ENCODE data around the gene RPGR. TPM values are rescaled to one million over a fixed set of nuclear protein-coding genes. Genes with fewer than 3 reads are reported as not detected.

RPGR gene
- total and polyA plus RNA-seq, 2 experiments from 2014 or later: 6.0 to 9.7 TPM

GRCh38 chrX:38275615-38276014 lies 51.7 kb downstream of the RPGR start:
- Histone ChIP-seq H3K27me3 (replicated peaks; ENCODE audit: insufficient read depth) (no peaks in the 10 kb centered on the region), H3K4me1 (ENCODE audit: insufficient read depth) (peaks cover 35% of the 10 kb centered on the region), H3K4me3 (no peak overlapping the region), H3K9me2 (ENCODE audit: insufficient read depth) (no peaks in the 10 kb centered on the region), H3K9ac (no peak overlapping the region; the same call in 1 of the 2 replicates), H3K4me2 (ENCODE audit: unreplicated experiment) (peak overlapping the region; percentile 28), H3K27ac (peak overlapping the region; percentile 78), H2AFZ (no peak overlapping the region), H3F3A (ENCODE audit: insufficient read depth) (peaks cover 29% of the 10 kb centered on the region), H3K36me3 (ENCODE audit: low read depth) (no peaks in the 10 kb centered on the region), H4K20me1 (ENCODE audit: insufficient read depth) (no peaks in the 10 kb centered on the region), H3K79me2 (ENCODE audit: insufficient read depth) (no peaks in the 10 kb centered on the region), H3K9me3 (ENCODE audit: low read depth) (no peaks in the 10 kb centered on the region)
- WGBS, 2 experiments (ENCODE audit: low coverage in 1 of 2, low lambda C conversion rate in 2 of 2, missing lambda C conversion rate in 2 of 2): 0% methylated on average over 2 of the region's 2 CpGs
- in situ Hi-C loops (cut with MboI): no loop called here
- no peak for TF ChIP-seq EZH2 (IDR thresholded peaks at IDR 0.05; ENCODE audit: insufficient read depth, poor library complexity, severe bottlenecking)
- TF ChIP-seq EZH2phosphoT487 (IDR thresholded peaks at IDR 0.05; ENCODE audit: insufficient read depth, low read depth): no peak
- peak; percentile 90 for DNase-seq

GRCh38 chrX:38273453-38273852 lies 53.9 kb downstream of the RPGR start:
- Histone ChIP-seq H3K27ac (no peak overlapping the region), H3K4me1 (ENCODE audit: insufficient read depth) (peaks cover 28% of the 10 kb centered on the region), H3K9me3 (ENCODE audit: low read depth) (no peaks in the 10 kb centered on the region), H4K20me1 (ENCODE audit: insufficient read depth) (no peaks in the 10 kb centered on the region), H3K27me3 (replicated peaks; ENCODE audit: insufficient read depth) (no peaks in the 10 kb centered on the region), H3K79me2 (ENCODE audit: insufficient read depth) (no peaks in the 10 kb centered on the region), H3F3A (ENCODE audit: insufficient read depth) (peaks cover 29% of the 10 kb centered on the region), H3K4me3 (no peak overlapping the region), H3K9me2 (ENCODE audit: insufficient read depth) (no peaks in the 10 kb centered on the region), H3K36me3 (ENCODE audit: low read depth) (no peaks in the 10 kb centered on the region), H3K9ac (no peak overlapping the region), H2AFZ (no peak overlapping the region), H3K4me2 (ENCODE audit: unreplicated experiment) (no peak overlapping the region)
- no peak for DNase-seq
- 100% methylated on average over 1 of the region's 1 CpG for WGBS, 2 experiments (ENCODE audit: low coverage in 1 of 2, low lambda C conversion rate in 2 of 2, missing lambda C conversion rate in 2 of 2)
- in situ Hi-C loops (cut with MboI): no loop called here
- TF ChIP-seq EZH2 (IDR thresholded peaks at IDR 0.05; ENCODE audit: insufficient read depth, poor library complexity, severe bottlenecking): no peak
- no peak for TF ChIP-seq EZH2phosphoT487 (IDR thresholded peaks at IDR 0.05; ENCODE audit: insufficient read depth, low read depth)

- peaks cover 25% of the 10 kb centered on the region for H3K4me1 ChIP-seq (ENCODE audit: insufficient read depth)
- H3K27ac ChIP-seq: 0 out of 2 replicates have a peak overlapping the region, but pooled peaks have one; percentile 6
- H3K9me2 ChIP-seq (ENCODE audit: insufficient read depth): no peaks in the 10 kb centered on the region
- H3K4me2 ChIP-seq (ENCODE audit: unreplicated experiment): no peak overlapping the region
- H3K9me3 ChIP-seq (ENCODE audit: low read depth): no peaks in the 10 kb centered on the region
- no peaks in the 10 kb centered on the region for H4K20me1 ChIP-seq (ENCODE audit: insufficient read depth)
- H3K27me3 ChIP-seq (replicated peaks; ENCODE audit: insufficient read depth): no peaks in the 10 kb centered on the region
- H2AFZ ChIP-seq: no peak overlapping the region
- in situ Hi-C loops (cut with MboI): no loop called here
- no peak overlapping the region for H3K9ac ChIP-seq
- H3F3A ChIP-seq (ENCODE audit: insufficient read depth): peaks cover 23% of the 10 kb centered on the region
- DNase-seq: peak; percentile 14
- H3K79me2 ChIP-seq (ENCODE audit: insufficient read depth): no peaks in the 10 kb centered on the region
- H3K4me3 ChIP-seq: no peak overlapping the region
- H3K36me3 ChIP-seq (ENCODE audit: low read depth): no peaks in the 10 kb centered on the region
- no peak for TF ChIP-seq EZH2 (IDR thresholded peaks at IDR 0.05; ENCODE audit: insufficient read depth, poor library complexity, severe bottlenecking)
- TF ChIP-seq EZH2phosphoT487 (IDR thresholded peaks at IDR 0.05; ENCODE audit: insufficient read depth, low read depth): no peak
These were observed 56.1 kb downstream of the RPGR start for GRCh38 chrX:38271154-38271716.

- H3K27ac ChIP-seq: no peak overlapping the region
These were observed 59.3 kb downstream of the RPGR start for GRCh38 chrX:38268011-38268410.

More at GRCh38 chrX:38268011-38268410, 59.3 kb downstream of the RPGR start:
- H3K4me3 ChIP-seq: no peak overlapping the region
- TF ChIP-seq EZH2 (IDR thresholded peaks at IDR 0.05; ENCODE audit: insufficient read depth, poor library complexity, severe bottlenecking) (no peak), EZH2phosphoT487 (IDR thresholded peaks at IDR 0.05; ENCODE audit: insufficient read depth, low read depth) (no peak)
- no peaks in the 10 kb centered on the region for H3K79me2 ChIP-seq (ENCODE audit: insufficient read depth)
- H3K9ac ChIP-seq: no peak overlapping the region
- H3F3A ChIP-seq (ENCODE audit: insufficient read depth): 0 out of 2 replicates have a peak, but pooled peaks cover 5% of the 10 kb centered on the region
- no peaks in the 10 kb centered on the region for H3K9me3 ChIP-seq (ENCODE audit: low read depth)
- no peaks in the 10 kb centered on the region for H3K9me2 ChIP-seq (ENCODE audit: insufficient read depth)
- no peaks in the 10 kb centered on the region for H4K20me1 ChIP-seq (ENCODE audit: insufficient read depth)
- no peak overlapping the region for H2AFZ ChIP-seq
- DNase-seq: no peak
- no peaks in the 10 kb centered on the region for H3K36me3 ChIP-seq (ENCODE audit: low read depth)
- H3K4me1 ChIP-seq (ENCODE audit: insufficient read depth): peaks cover 12% of the 10 kb centered on the region
- in situ Hi-C loops (cut with MboI): no loop called here
- no peak overlapping the region for H3K4me2 ChIP-seq (ENCODE audit: unreplicated experiment)
- H3K27me3 ChIP-seq (replicated peaks; ENCODE audit: insufficient read depth): no peaks in the 10 kb centered on the region
- WGBS, 2 experiments (ENCODE audit: low coverage in 1 of 2, low lambda C conversion rate in 2 of 2, missing lambda C conversion rate in 2 of 2): 97 to 100% methylated on average over 3 of the region's 3 CpGs

Data from GM23248 (cell line).